Lower leg skin (tissue), 4 donors: ENCODE measurements around the gene NUDT12. TPM values are rescaled to one million over a fixed set of nuclear protein-coding genes. Genes with fewer than 3 reads are reported as not detected.

Experiments used
- DNase-seq, 2 donors: peaks; one replicate each; pipeline ENCODE4 v3.0.0-alpha.2; 2019; ENCODE audit warnings: low spot score in 2 of 2
- H3K4me3 ChIP-seq: fragments of 200-600 bp; sonication (generic); 2 replicates; pipeline ENCODE4 v1.5.1; 2017; ENCODE audit warnings: mild to moderate bottlenecking, low read depth; ENCODE audit not compliant: poor library complexity, severe bottlenecking
- CTCF ChIP-seq, 3 donors: fragments of 450-650 bp; IDR thresholded peaks; one replicate each; pipeline ENCODE4 v1.5.1; 2016; ENCODE audit warnings: antibody characterized with exemption in 3 of 3, mild to moderate bottlenecking in 3 of 3, moderate library complexity in 2 of 3
- POLR2A ChIP-seq, 2 donors: fragments of 450-650 bp; IDR thresholded peaks; one replicate each; pipeline ENCODE4 v1.6.1; 2016 to 2017; ENCODE audit warnings: antibody characterized with exemption in 2 of 2, mild to moderate bottlenecking in 1 of 2, moderate library complexity in 1 of 2
- WGBS, 2 donors: methylation state at CpG; one replicate each; pipeline ENCODE4 v1.1.5; 2018; 5-methylcytosine and 5-hydroxymethylcytosine counted together
- intact Hi-C: fragments of 100-400 bp; cut with DNase I; formaldehyde crosslinking; loops from one replicate; pipeline ENCODE4 v1.15.0; 2023; ENCODE audit warnings: low total_unique reads
- total RNA-seq, 4 donors: library from RNA; depleted of rRNA; stranded (reverse); fragments of >200 nt; gene quantifications; one replicate each; pipeline ENCODE4 v1.1.0, GENCODE V29; 2016

Gene NUDT12
- total RNA-seq, 4 donors from 2014 or later, result 11.5 to 14.5 (median 12.5) TPM

GRCh38 chr5:103505581-103506305, 56.8 kb downstream of the NUDT12 start:
- DNase-seq, result no peak
- H3K4me3 ChIP-seq, result no peak overlapping the region
- WGBS, 2 donors, result 76 to 82% methylated on average over 3 of the region's 3 CpGs
- intact Hi-C loops, result no loop called here
- TF ChIP-seq CTCF (IDR thresholded peaks at IDR 0.05) (no peak), POLR2A (IDR thresholded peaks at IDR 0.05) (no peak)

GRCh38 chr5:103503066-103503465, 59.5 kb downstream of the NUDT12 start:
- intact Hi-C loops, result no loop called here
- H3K4me3 ChIP-seq, result no peak overlapping the region
- TF ChIP-seq CTCF (IDR thresholded peaks at IDR 0.05) (no peak), POLR2A (IDR thresholded peaks at IDR 0.05) (no peak)
- DNase-seq, result no peak

- 75 to 77% methylated on average over 3 of the region's 3 CpGs for WGBS, 2 donors
- no peak for TF ChIP-seq POLR2A (IDR thresholded peaks at IDR 0.05)
- TF ChIP-seq CTCF (IDR thresholded peaks at IDR 0.05), result no peak
- DNase-seq, result no peak
- no peak overlapping the region for H3K4me3 ChIP-seq
- intact Hi-C loops, result no loop called here
Measured at GRCh38 chr5:103502662-103503061, 59.9 kb downstream of the NUDT12 start.
